Measurements from ENCODE around the gene MYRF.

Gene MYRF

DNA sequence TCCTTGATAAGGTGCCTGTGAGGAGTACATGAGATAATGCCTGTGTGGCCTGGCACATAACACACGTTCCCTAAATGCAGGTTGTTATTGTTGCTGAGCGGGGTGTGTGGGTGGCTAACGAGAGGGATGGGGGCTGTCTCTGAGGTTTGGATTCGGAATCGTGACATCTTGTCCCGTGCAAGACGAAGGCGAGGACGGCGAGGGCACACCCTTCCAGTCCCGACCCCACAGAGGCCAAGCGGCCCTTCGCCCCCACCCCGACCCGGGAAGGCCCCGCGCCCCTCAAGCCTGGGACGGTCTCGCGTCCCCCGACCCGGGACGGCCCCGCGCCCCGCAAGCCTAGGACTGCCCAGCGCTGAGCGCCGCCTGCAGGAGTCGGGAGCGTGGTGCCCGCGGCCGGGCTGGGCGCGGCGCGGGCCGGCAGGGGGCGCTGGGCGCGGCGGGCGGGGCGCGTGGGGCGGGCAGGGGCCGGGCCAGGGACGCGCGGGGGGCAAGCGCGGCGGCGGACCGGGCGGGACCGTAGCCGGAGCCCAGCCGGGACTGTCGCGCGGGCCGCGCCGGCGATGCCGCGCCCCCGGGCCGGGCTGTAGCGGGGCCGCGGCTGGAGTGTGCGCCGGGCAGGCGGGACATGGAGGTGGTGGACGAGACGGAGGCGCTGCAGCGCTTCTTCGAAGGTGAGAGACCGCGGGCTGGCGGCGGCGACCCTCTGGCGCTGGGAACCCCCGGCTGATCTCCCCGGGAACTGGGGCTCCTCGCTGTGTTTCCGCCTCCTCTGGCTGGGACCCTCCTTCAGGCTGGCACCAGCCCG lies at the start of gene MYRF:
Gene MYRF (plus strand): TSS at position 520 of the 808 bp plus-strand sequence. CDS start 109 bp downstream, at position 629.
- TF ChIP-seq, protein P1, sequence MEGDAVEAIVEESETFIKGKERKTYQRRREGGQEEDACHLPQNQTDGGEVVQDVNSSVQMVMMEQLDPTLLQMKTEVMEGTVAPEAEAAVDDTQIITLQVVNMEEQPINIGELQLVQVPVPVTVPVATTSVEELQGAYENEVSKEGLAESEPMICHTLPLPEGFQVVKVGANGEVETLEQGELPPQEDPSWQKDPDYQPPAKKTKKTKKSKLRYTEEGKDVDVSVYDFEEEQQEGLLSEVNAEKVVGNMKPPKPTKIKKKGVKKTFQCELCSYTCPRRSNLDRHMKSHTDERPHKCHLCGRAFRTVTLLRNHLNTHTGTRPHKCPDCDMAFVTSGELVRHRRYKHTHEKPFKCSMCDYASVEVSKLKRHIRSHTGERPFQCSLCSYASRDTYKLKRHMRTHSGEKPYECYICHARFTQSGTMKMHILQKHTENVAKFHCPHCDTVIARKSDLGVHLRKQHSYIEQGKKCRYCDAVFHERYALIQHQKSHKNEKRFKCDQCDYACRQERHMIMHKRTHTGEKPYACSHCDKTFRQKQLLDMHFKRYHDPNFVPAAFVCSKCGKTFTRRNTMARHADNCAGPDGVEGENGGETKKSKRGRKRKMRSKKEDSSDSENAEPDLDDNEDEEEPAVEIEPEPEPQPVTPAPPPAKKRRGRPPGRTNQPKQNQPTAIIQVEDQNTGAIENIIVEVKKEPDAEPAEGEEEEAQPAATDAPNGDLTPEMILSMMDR (IDR thresholded peaks at IDR 0.05; ENCODE audit: insufficient read depth, low read depth, low read length, missing control alignments): peak; percentile 62
- DNase-seq (ENCODE audit: low read depth): peak; percentile 26
- peak within 1 kb of the TSS; percentile 12 for H3K4me3 ChIP-seq (ENCODE audit: low read depth, low read length)

DNA sequence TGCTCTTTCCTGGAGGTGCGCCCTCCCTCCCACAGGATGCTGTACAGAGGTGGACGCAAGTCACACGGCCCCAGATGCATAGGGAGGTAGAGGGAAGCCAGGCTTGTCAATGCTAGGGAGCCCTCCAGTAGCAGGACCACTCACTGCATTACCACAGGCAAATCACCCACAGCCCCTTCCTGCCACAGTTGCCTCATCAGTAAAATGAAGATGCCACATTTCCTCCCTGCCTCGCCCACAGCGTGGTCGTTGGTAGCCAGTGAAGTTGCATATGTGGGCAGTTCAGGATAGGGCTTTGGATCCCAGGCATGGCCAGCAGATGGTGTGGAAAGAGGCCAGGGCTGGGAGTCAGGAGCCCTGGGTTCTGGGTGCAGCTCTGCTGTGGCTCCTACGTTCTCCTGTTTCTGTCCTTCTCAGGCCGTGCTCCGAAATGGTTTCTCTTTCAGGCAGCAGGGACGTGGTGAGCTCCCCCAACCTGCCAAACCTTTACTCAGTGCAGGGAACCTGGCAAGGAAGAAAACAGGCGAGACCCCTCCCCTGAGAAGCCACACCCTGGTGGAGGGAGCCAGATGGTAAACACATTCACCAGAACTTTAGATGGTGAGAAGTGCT lies 49.6 kb upstream of the MYRF start:
- TF ChIP-seq, protein P1 (IDR thresholded peaks at IDR 0.05; ENCODE audit: insufficient read depth, low read depth, low read length, missing control alignments): no peak
- H3K4me3 ChIP-seq (ENCODE audit: low read depth, low read length): no peak overlapping the region
- no peak for DNase-seq (ENCODE audit: low read depth)

DNA sequence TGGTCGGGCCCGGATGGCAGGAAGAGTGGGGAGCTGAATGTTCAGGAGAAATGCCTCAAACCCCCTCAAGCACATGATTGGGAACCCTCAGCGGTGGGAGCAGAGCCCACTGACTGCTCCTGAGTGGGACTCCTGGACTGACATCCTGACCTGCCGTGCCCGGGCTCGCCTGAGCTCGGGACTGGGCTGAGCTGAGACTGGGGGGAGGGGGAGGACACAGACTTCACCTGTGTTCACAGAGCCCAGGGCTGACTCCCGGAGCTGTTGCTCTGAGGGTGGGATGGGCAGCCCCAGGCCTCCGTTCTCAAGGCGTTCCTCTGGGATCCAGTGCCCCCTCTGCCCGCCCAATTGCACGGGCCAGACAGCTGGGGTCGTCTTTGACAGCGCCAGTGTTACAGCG lies 47.6 kb upstream of the MYRF start:
- no peak overlapping the region for H3K4me3 ChIP-seq (ENCODE audit: low read depth, low read length)
- no peak for DNase-seq (ENCODE audit: low read depth)
- TF ChIP-seq, protein P1 (IDR thresholded peaks at IDR 0.05; ENCODE audit: insufficient read depth, low read depth, low read length, missing control alignments): no peak

DNA sequence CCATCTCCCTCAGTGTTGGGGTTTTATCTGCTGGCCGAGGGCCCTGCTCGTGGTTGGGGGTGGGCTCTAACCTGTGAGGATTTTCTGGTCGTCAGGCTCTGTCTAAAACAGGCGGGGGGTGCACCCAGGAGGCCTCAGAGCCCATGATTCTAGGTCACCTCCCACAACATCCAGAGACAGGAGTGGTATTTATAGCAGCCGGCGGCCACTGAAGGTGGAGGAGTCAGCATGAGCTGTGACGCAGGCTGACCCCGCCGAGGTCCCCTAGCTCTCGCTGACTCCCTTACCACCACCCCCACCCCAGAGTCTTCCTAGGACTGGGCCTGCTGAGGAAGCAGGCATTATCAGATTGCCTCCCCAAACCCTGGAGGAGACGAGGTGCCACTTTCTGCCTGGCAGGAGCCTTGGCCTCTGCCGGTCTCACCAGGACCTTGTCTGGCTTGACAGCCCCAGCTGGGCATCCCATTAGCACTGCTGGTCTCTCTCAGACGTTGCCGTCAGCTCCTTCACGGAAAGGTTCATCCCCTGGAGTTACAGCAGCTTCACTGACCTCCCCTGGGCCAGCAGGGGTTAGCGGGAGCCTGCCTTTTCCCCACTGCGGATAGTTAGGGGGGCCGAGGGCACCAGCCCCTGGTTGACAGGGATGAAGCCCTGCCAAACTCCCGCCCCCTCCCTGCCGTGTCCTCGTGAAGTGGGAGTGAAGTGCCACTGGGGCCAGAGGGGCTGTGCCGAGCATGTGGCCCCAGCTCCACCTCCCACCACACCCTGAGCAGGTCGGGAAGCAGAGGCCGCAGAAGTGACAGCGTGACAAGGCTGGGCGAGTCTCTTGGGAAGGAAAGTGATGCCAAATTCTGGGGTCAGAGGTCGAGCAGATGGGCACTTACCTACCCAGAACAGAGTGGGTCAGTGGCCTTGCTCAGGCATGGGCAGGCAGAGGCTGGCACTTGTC lies 45.7 kb upstream of the MYRF start:
- TF ChIP-seq, protein P1 (IDR thresholded peaks at IDR 0.05; ENCODE audit: insufficient read depth, low read depth, low read length, missing control alignments): no peak
- no peak for DNase-seq (ENCODE audit: low read depth)
- no peak overlapping the region for H3K4me3 ChIP-seq (ENCODE audit: low read depth, low read length)

DNA sequence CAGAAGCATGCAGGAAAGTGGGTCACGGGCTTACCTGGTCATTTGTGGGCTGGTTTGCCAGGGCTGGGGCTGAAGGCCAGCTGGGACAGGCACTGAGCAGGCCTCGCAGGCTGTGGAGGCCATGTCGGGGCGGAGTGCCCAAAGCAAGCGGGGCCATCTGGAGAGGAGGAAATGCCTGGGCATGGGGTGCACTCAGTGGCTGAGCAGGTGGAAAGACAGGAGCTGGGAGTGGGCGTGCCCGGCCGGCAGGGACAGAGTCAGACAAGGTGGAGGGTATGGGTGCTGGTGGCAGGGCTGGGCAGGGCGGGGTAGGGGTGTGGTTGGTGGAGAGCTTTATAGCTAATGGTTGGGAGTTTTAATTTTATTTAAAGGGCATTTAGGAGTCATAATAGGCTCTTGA lies 44.9 kb upstream of the MYRF start:
- no peak overlapping the region for H3K4me3 ChIP-seq (ENCODE audit: low read depth, low read length)
- no peak for DNase-seq (ENCODE audit: low read depth)
- TF ChIP-seq, protein P1 (IDR thresholded peaks at IDR 0.05; ENCODE audit: insufficient read depth, low read depth, low read length, missing control alignments): no peak

DNA sequence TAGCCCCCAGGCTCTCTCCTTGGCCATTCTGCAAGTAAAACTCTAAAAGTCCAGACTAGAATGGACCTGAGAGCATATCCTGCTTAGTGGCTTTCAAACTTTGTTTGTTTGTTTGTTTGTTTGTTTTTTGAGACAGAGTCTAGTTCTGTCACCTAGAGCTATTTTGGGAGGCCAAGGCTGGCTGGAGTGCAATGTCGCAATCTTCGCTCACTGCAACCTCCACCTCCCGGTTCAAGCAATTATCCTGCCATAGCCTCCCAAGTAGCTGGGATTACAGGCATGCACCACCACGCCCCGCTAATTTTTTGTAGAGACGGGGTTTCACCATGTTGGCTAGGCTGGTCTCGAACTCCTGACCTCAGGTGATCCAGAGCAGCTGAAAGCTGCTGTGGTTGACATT lies 43.3 kb upstream of the MYRF start:
- DNase-seq (ENCODE audit: low read depth): no peak
- H3K4me3 ChIP-seq (ENCODE audit: low read depth, low read length): no peak overlapping the region
- TF ChIP-seq, protein P1 (IDR thresholded peaks at IDR 0.05; ENCODE audit: insufficient read depth, low read depth, low read length, missing control alignments): no peak
